ENCODE data around the gene MAPK8IP3.

GRCh38 chr16:1779234-1779701 lies 73.3 kb downstream of the MAPK8IP3 start:
- no peak for TF ChIP-seq CTCF (IDR thresholded peaks at IDR 0.05; ENCODE audit: insufficient read depth, low read length, poor library complexity, severe bottlenecking)
- TF ChIP-seq EZH2phosphoT487 (conservative IDR thresholded peaks at IDR 0.05; ENCODE audit: low read length), result no peak

All from SU-DHL-6 (cell line).